Endothelial cell of umbilical vein (primary cell): ENCODE data around the gene MTO1. TPM values are rescaled to one million over a fixed set of nuclear protein-coding genes. Genes with fewer than 3 reads are reported as not detected.

ENCODE experiments used
- BruUV-seq: library from RNA; stranded (reverse); fragments of 400-500 nt; replicated peaks from 2 replicates; lab custom pipeline; 2021; lab: Mats Ljungman, UMichigan
- CTCF ChIA-PET: fragments of 300-600, 350-600 bp; sonication (Branson Sonifier 250); formaldehyde crosslinking; loops from one replicate; lab custom pipeline; 2021; ENCODE audit warnings: antibody characterized with exemption, inconsistent platforms; lab: Charles Lee
- POLR2A ChIA-PET: fragments of 300-600, 350-600 bp; sonication (Branson Sonifier 250); formaldehyde crosslinking; loops from one replicate; lab custom pipeline; 2021; ENCODE audit warnings: antibody characterized with exemption, inconsistent platforms; lab: Charles Lee
- DNase-seq: peaks from one replicate; pipeline ENCODE4 v3.0.0-alpha.2; 2011; ENCODE audit warnings: low read depth, low spot score
- FAIRE-seq: peaks from 2 replicates; lab custom pipeline; 2011; peaks lifted over from hg19 to GRCh38; lab: Jason Lieb, UNC
- H2AFZ ChIP-seq: 2 replicates; pipeline ENCODE4 v1.6.0; 2012; ENCODE audit warnings: low read depth, low read length, control low read depth, inconsistent platforms
- H3K27ac ChIP-seq: 2 replicates; pipeline ENCODE4 v1.5.1; 2011; ENCODE audit warnings: low read depth, mild to moderate bottlenecking, control low read depth, low read length, moderate library complexity; ENCODE audit not compliant: insufficient read depth
- H3K27me3 ChIP-seq, 2 experiments: 2 replicates each; pipeline versions ENCODE4 v1.6.0 to v1.6.1; 2011; ENCODE audit warnings: low read length in 2 of 2, mixed read lengths in 1 of 2; ENCODE audit not compliant: control insufficient read depth in 2 of 2, insufficient read depth in 2 of 2
- H3K36me3 ChIP-seq, 2 experiments: 2 replicates in 1 of 2; 3 replicates in 1 of 2; pipeline ENCODE4 v1.5.1; 2011; ENCODE audit warnings: low read length in 2 of 2, mild to moderate bottlenecking in 1 of 2, moderate library complexity in 1 of 2; ENCODE audit not compliant: control insufficient read depth in 2 of 2, insufficient read depth in 2 of 2; ENCODE audit errors: extremely low read depth in 1 of 2
- H3K4me1 ChIP-seq: 3 replicates; pipeline ENCODE4 v1.5.1; 2011; ENCODE audit warnings: mild to moderate bottlenecking, low read length; ENCODE audit not compliant: control insufficient read depth, insufficient read depth; ENCODE audit errors: extremely low read depth
- H3K4me2 ChIP-seq: 2 replicates; pipeline ENCODE4 v1.6.1; 2011; ENCODE audit warnings: low read length, control low read depth, mixed read lengths; ENCODE audit not compliant: insufficient read depth
- H3K4me3 ChIP-seq, 3 experiments: fragments of 200-600 bp in 1 of 3; sonication (generic), shearing (Covaris generic) in 1 of 3; replicated peaks in 1 of 3; 2 replicates each; pipeline ENCODE4 v1.5.1; 2011 to 2016; ENCODE audit warnings: control low read depth in 3 of 3, low read length in 3 of 3, mild to moderate bottlenecking in 2 of 3, inconsistent platforms in 1 of 3, low read depth in 1 of 3, moderate library complexity in 1 of 3; ENCODE audit not compliant: insufficient read depth in 1 of 3
- H3K79me2 ChIP-seq: 2 replicates; pipeline ENCODE4 v1.6.0; 2012; ENCODE audit warnings: low read length, inconsistent platforms; ENCODE audit not compliant: control insufficient read depth, insufficient read depth
- H3K9ac ChIP-seq: replicated peaks from 2 replicates; pipeline ENCODE3; 2011; ENCODE audit warnings: low read length, control low read depth; ENCODE audit not compliant: insufficient read depth; ENCODE audit errors: extremely low read depth
- H3K9me1 ChIP-seq: replicated peaks from 3 replicates; pipeline ENCODE4 v1.6.0; 2011; ENCODE audit warnings: mild to moderate bottlenecking, low read length; ENCODE audit not compliant: control insufficient read depth, insufficient read depth; ENCODE audit errors: extremely low read depth
- H3K9me3 ChIP-seq: replicated peaks from 2 replicates; pipeline ENCODE4 v1.5.1; 2012; ENCODE audit warnings: low read length, inconsistent platforms; ENCODE audit not compliant: control insufficient read depth, insufficient read depth
- H4K20me1 ChIP-seq: replicated peaks from 2 replicates; pipeline ENCODE3; 2011; ENCODE audit warnings: mild to moderate bottlenecking, low read length; ENCODE audit not compliant: control insufficient read depth, insufficient read depth; ENCODE audit errors: extremely low read depth
- CTCF ChIP-seq, 2 donors: IDR thresholded peaks; 1 replicate in 1 of 2; 2 replicates in 1 of 2; pipeline ENCODE4 v1.5.1; 2011; ENCODE audit warnings: low read length in 2 of 2, mild to moderate bottlenecking in 2 of 2, moderate library complexity in 2 of 2, control low read depth in 1 of 2, inconsistent platforms in 1 of 2, low read depth in 1 of 2; ENCODE audit not compliant: insufficient read depth in 1 of 2; ENCODE audit errors: extremely low read depth in 1 of 2
- EZH2 ChIP-seq: IDR thresholded peaks from 2 replicates; pipeline ENCODE4 v1.6.1; 2012; ENCODE audit warnings: borderline replicate concordance, low read depth, mild to moderate bottlenecking, moderate library complexity, low read length, inconsistent platforms; ENCODE audit not compliant: severe bottlenecking
- FOS ChIP-seq: IDR thresholded peaks from 2 replicates; pipeline ENCODE4 v1.6.1; 2011; ENCODE audit warnings: mild to moderate bottlenecking, low read length, moderate library complexity, borderline replicate concordance; ENCODE audit not compliant: insufficient read depth
- GATA2 ChIP-seq: IDR thresholded peaks from 2 replicates; pipeline ENCODE4 v1.7.0; 2011; ENCODE audit warnings: low read depth, mild to moderate bottlenecking, moderate library complexity, mixed read lengths, low read length; ENCODE audit not compliant: insufficient read length, insufficient read depth
- JUN ChIP-seq: IDR thresholded peaks from 2 replicates; pipeline ENCODE4 v1.6.1; 2011; ENCODE audit warnings: borderline replicate concordance, low read depth; ENCODE audit not compliant: insufficient read length, insufficient read depth
- MAX ChIP-seq: IDR thresholded peaks from 2 replicates; pipeline ENCODE4 v1.6.1; 2011; ENCODE audit not compliant: insufficient read depth, insufficient read length
- MYC ChIP-seq: IDR thresholded peaks from one replicate; pipeline ENCODE4 v1.6.1; 2011; ENCODE audit warnings: mild to moderate bottlenecking, low read depth, low read length
- POLR2A ChIP-seq: IDR thresholded peaks from 2 replicates; pipeline ENCODE4 v1.6.1; 2012; ENCODE audit warnings: low read depth, mild to moderate bottlenecking, control low read depth, low read length
- POLR2AphosphoS5 ChIP-seq: IDR thresholded peaks from 2 replicates; pipeline ENCODE4 v1.6.1; 2012; ENCODE audit warnings: low read depth, mild to moderate bottlenecking, control low read depth, low read length, moderate library complexity; ENCODE audit not compliant: insufficient read depth
- dilution Hi-C: fragments of 300-500 bp; cut with MboI; formaldehyde crosslinking; loops from one replicate; pipeline ENCODE4 v1.15.0; 2019; ENCODE audit warnings: low sequenced_read_pairs; ENCODE audit not compliant: extremely low pct_ligation_motif_present
- intact Hi-C: fragments of 100-400 bp; cut with micrococcal nuclease; formaldehyde crosslinking; loops from one replicate; pipeline ENCODE4 v1.10.0; 2022
- polyA plus RNA-seq, 4 experiments: library from polyadenylated mRNA; depleted of rRNA in 3 of 4; stranded (reverse) in 3 of 4; unstranded in 1 of 4; fragments of >200 nt; gene quantifications; 2 replicates each; pipeline versions ENCODE4 v1.2.1 to v1.2.3, GENCODE V29; 2011 to 2012; ENCODE audit warnings: missing spikeins in 1 of 4
- total RNA-seq: library from RNA; stranded (reverse); gene quantifications from 2 replicates; pipeline ENCODE4 v1.2.3, GENCODE V29; 2021

MTO1 gene
- total and polyA plus RNA-seq, 2 donors (not counting 3 experiments of a cell fraction or from before 2014, with no cell fraction given), result 12.6 to 24.8 TPM

- no TSS peak for BruUV-seq
- Histone ChIP-seq H3K9ac (no peak overlapping the region), H3K36me3 (peaks cover 17 to 23% of the 10 kb centered on the region in 2 experiments), H3K79me2 (no peaks in the 10 kb centered on the region), H3K9me1 (no peaks in the 10 kb centered on the region), H3K27me3 (no peaks in the 10 kb centered on the region), H3K9me3 (no peaks in the 10 kb centered on the region), H3K4me2 (no peak overlapping the region), H2AFZ (no peak overlapping the region), H3K4me1 (no peaks in the 10 kb centered on the region), H4K20me1 (no peaks in the 10 kb centered on the region), H3K4me3 (no peak overlapping the region), H3K27ac (no peak overlapping the region)
- FAIRE-seq (no peak), DNase-seq (no peak)
- dilution Hi-C loops (no loop called here), intact Hi-C loops (no loop called here)
- CTCF ChIA-PET, result interaction anchor here (1.4 kb wide), 1 partner anchor 14 kb away, joined by 3 read pairs; no protein-coding TSS in a partner anchor
- POLR2A ChIA-PET, result no interaction called here
- TF ChIP-seq POLR2AphosphoS5 (no peak), JUN (no peak), CTCF (IDR thresholded peaks at IDR 0.05; ENCODE audit: extremely low read depth in 1 of 2, insufficient read depth in 1 of 2, low read depth in 1 of 2, low read length in 2 of 2) (no peak), GATA2 (no peak), MAX (no peak)
Measured at GRCh38 chr6:73484438-73484837, 22.9 kb downstream of the MTO1 start.

- no peaks in the 10 kb centered on the region for H3K4me1 ChIP-seq
- no peaks in the 10 kb centered on the region for H3K9me3 ChIP-seq
- H3K79me2 ChIP-seq, result no peaks in the 10 kb centered on the region
- dilution Hi-C loops (no loop called here), intact Hi-C loops (no loop called here)
- ChIA-PET POLR2A (no interaction called here), CTCF (interaction anchor here (1.0 kb wide), 1 partner anchor 15 kb away, joined by 3 read pairs; no protein-coding TSS in a partner anchor)
- no peak overlapping the region for H3K9ac ChIP-seq
- TF ChIP-seq POLR2AphosphoS5 (no peak), EZH2 (no peak), CTCF (IDR thresholded peaks at IDR 0.05; ENCODE audit: extremely low read depth in 1 of 2, insufficient read depth in 1 of 2, low read depth in 1 of 2, low read length in 2 of 2) (no peak), MAX (no peak), POLR2A (no peak), FOS (no peak), JUN (no peak), MYC (no peak), GATA2 (no peak)
- no peaks in the 10 kb centered on the region for H3K9me1 ChIP-seq
- no peak overlapping the region for H3K4me3 ChIP-seq
- FAIRE-seq (no peak), DNase-seq (no peak)
- H3K27ac ChIP-seq, result no peak overlapping the region
- H3K4me2 ChIP-seq, result no peak overlapping the region
- no peak overlapping the region for H2AFZ ChIP-seq
- H3K27me3 ChIP-seq, result no peaks in the 10 kb centered on the region
- H3K36me3 ChIP-seq, result peaks cover 6 to 7% of the 10 kb centered on the region in 2 experiments
- no peaks in the 10 kb centered on the region for H4K20me1 ChIP-seq
- no TSS peak for BruUV-seq
Measured at GRCh38 chr6:73487473-73487872, 25.9 kb downstream of the MTO1 start.
